ENCODE measurements around the gene GALNT14. TPM values are rescaled to one million over a fixed set of nuclear protein-coding genes. Genes with fewer than 3 reads are reported as not detected.

GALNT14 gene
- total and polyA plus RNA-seq, 2 of the 8 experiments (the other 6 are each of a cell fraction or from before 2014, with no cell fraction given), result 13.0 to 13.7 TPM

DNA sequence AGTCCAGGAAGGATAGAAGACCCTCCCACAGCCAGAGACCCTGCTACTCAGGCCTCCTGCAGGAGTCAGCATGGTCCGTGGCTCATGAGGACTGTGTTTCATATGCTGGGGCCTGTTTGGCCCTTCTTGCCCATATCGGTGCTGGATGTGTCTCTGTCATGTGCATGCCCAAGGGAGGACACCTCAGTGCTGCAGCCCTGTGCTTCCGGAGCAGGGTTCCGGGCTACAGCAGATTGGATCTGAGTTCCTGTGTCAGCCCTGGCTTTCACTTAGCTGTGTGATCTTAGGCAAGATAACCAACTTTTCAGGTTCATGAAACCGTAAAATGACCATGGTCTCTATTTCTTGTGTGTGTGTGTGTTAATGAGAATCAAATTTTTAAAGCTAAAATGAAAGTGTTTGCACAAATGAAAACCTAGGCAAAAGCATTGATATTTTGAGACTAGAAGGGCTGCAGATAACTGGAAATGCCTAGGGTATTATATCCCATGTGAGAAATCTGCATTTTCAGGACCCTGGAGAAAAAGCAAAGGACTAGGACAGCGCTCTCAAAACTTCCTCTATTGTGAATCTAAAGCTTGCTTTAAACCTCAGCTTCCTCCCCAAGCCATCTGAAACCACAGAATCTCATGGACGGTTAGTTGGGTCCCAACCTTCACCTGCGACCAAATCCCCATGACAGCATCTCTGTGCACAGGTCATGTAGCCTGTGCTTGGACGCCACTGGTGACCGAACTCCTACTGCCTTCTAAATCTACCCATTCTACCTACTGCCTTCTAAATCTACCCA is 272.2 kb downstream of the GALNT14 start (continued):
- TF ChIP-seq RBBP5 (IDR thresholded peaks at IDR 0.05; ENCODE audit: borderline replicate concordance, low read depth, low read length) (no peak), HDAC2 (IDR thresholded peaks at IDR 0.05; ENCODE audit: borderline replicate concordance in 1 of 2, low read depth in 2 of 2, low read length in 2 of 2) (no peak), CTBP2 (IDR thresholded peaks at IDR 0.05; ENCODE audit: borderline replicate concordance, insufficient read depth, insufficient read length, low read length) (no peak), RFX5 (IDR thresholded peaks at IDR 0.05; ENCODE audit: borderline replicate concordance, low read depth, low read length) (no peak), SIRT6 (IDR thresholded peaks at IDR 0.05; ENCODE audit: low read length) (no peak), NANOG (IDR thresholded peaks at IDR 0.05; ENCODE audit: insufficient read depth, low read depth, low read length, poor library complexity, severe bottlenecking) (no peak), KDM5A (IDR thresholded peaks at IDR 0.05; ENCODE audit: low read length) (no peak), SIX5 (IDR thresholded peaks at IDR 0.05; ENCODE audit: low read depth, low read length) (no peak)

All from H1 (cell line).